ENCODE data around the gene TFAP2E.

Gene TFAP2E

GRCh38 chr1:35557611-35558373 is 15.3 kb upstream of the TFAP2E start, which contains the start of gene NCDN:
Gene NCDN (plus strand): TSS chr1:35557799. CDS start chr1:35558191, 392 bp downstream.
- DNase-seq = peak; percentile 99

GRCh38 chr1:35558374-35559316 is 14.5 kb upstream of the TFAP2E start:
- no peak for DNase-seq

DNA sequence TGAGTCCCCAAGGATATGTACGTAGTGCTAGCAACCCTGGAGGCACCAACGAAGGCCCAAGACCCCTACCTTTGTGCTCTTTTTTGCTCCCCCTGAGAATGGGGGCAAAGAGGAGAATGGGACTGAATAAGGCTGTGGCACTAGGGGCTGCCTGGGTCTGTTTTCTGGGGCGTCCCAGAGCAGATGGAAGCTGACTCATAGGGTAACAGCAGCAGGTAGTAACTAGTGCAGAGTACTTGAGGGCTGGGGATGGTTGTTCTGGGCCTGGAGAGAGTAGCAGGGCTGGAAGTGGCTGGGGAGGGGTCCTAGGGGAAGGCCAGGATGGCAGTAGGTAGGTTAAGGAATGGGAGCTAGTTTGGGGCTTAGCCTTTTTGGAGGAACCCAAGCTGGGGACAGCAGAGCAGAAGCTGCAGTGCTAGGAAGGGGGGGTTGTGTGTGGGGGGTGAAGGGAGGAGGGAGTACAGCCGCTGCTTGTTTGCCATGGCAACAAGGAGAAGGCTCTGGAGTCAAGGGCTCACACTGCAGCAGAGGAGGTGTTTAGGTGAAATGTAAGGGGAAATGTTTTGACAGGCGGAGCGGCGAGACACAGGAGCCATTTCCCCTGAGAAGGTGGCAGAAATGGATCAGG is 13.7 kb upstream of the TFAP2E start:
- DNase-seq = no peak

DNA sequence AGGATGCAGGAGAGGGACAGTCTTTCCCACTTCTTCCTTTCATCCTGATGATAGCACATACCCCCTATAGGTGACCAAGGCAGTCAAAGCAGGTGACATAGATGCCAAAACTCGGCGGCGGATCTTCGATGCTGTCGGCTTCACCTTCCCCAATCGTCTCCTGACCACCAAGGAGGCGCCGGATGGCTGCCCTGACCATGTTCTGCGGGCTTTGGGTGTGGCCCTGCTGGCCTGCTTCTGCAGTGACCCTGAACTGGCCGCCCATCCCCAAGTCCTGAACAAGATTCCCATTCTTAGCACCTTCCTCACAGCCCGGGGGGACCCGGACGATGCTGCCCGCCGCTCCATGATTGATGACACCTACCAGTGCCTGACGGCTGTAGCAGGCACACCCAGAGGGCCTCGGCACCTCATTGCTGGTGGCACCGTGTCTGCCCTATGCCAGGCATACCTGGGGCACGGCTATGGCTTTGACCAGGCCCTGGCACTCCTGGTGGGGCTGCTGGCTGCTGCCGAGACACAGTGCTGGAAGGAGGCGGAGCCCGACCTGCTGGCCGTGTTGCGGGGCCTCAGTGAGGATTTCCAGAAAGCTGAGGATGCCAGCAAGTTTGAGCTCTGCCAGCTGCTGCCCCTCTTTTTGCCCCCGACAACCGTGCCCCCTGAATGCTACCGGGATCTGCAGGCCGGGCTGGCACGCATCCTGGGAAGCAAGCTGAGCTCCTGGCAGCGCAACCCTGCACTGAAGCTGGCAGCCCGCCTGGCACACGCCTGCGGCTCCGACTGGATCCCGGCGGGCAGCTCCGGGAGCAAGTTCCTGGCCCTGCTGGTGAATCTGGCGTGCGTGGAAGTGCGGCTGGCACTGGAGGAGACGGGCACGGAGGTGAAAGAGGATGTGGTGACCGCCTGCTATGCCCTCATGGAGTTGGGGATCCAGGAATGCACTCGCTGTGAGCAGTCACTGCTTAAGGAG is 12.6 kb upstream of the TFAP2E start:
- no peak for DNase-seq

- no peak for DNase-seq
These were observed 11.7 kb upstream of the TFAP2E start for GRCh38 chr1:35561297-35561971.

GRCh38 chr1:35561972-35562680 is 11.0 kb upstream of the TFAP2E start:
- DNase-seq = no peak

- no peak for DNase-seq
These were observed 9.9 kb upstream of the TFAP2E start for GRCh38 chr1:35563166-35563565.

- DNase-seq = peak; percentile 61
These were observed 8.9 kb upstream of the TFAP2E start for GRCh38 chr1:35564037-35564883.

DNA sequence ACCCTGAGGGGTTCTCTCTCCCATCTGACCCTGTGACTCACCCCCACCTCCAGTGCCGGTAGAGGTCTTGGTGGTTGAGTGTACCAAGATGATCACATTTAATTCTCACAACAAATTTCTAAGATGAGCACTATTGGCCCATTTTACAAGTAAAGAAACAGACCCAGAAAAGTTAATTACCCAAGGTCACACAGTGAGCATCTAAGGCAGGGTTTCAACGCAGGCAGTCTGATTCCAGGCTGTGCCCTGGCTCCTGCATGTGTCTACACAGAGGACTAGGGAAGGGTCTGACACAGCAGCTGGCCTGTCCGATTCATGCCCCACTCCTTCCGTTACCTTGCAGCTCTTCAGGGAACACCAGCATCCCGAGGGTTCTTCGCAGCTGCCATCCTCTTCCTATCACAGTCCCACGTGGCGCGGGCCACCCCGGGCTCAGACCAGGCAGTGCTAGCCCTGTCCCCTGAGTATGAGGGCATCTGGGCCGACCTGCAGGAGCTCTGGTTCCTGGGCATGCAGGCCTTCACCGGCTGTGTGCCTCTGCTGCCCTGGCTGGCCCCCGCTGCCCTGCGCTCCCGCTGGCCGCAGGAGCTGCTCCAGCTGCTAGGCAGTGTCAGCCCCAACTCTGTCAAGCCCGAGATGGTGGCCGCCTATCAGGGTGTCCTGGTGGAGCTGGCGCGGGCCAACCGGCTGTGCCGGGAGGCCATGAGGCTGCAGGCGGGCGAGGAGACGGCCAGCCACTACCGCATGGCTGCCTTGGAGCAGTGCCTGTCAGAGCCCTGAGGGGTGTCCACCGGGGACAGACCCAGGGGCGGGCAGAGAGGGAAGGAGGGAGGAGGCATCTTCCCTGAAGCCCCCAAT is 8.0 kb upstream of the TFAP2E start:
- DNase-seq = no peak

- no peak for DNase-seq
These were observed 7.4 kb upstream of the TFAP2E start for GRCh38 chr1:35565742-35566133.

- no peak for DNase-seq
These were observed 5.1 kb upstream of the TFAP2E start for GRCh38 chr1:35567947-35568558.

- DNase-seq = peak; percentile 45
These were observed 4.1 kb upstream of the TFAP2E start for GRCh38 chr1:35568975-35569395.

GRCh38 chr1:35569936-35570335 is 3.2 kb upstream of the TFAP2E start:
- DNase-seq = peak; percentile 47

GRCh38 chr1:35570589-35571137 is 2.5 kb upstream of the TFAP2E start:
- no peak for DNase-seq

DNA sequence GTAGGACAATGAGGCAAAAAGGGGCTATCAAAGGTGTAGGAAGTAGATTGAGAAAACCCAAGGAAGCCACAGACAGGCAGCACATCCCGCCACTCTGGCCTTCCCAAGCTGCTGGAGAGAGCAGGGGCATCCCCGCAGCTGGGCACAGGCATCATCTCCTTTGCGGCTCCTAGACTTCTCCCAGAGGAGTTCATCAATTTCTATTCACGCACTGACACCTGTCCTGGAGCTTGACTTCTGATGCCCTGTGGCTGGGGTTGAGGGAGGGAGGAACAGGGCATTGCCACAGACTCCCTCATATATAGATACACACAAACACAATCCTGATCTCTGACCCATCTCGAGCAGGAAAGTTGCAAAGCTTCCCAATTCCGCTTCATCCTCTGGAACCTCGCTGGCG is 1.9 kb upstream of the TFAP2E start:
- DNase-seq = no peak

- DNase-seq = no peak
These were observed 818 bp upstream of the TFAP2E start for GRCh38 chr1:35572296-35572695.

GRCh38 chr1:35574125-35574654 is 1.1 kb downstream of the TFAP2E start:
- DNase-seq = no peak
